NCI-H1105 treated with DMSO at 0.1 percent for 48 hours (cell line): ENCODE results near the gene PLA2G4B.

Source experiments
- DNase-seq: peaks from one replicate; lab custom pipeline; 2025; lab: John Stamatoyannopoulos, UW

The PLA2G4B gene

GRCh38 chr15:41851755-41852370 lies 13.2 kb downstream of the PLA2G4B start:
- no peak for DNase-seq

- DNase-seq, result no peak
Observed at GRCh38 chr15:41852736-41853590, 14.3 kb downstream of the PLA2G4B start.

GRCh38 chr15:41853831-41854230 lies 15.2 kb downstream of the PLA2G4B start:
- no peak for DNase-seq

GRCh38 chr15:41854443-41854842 lies 15.8 kb downstream of the PLA2G4B start:
- DNase-seq, result no peak

GRCh38 chr15:41855261-41855961 lies 16.8 kb downstream of the PLA2G4B start:
- no peak for DNase-seq

- no peak for DNase-seq
Observed at GRCh38 chr15:41856262-41856661, 17.6 kb downstream of the PLA2G4B start.

- no peak for DNase-seq
Observed at GRCh38 chr15:41856716-41857115, 18.1 kb downstream of the PLA2G4B start.

- DNase-seq, result no peak
Observed at GRCh38 chr15:41857316-41857715, 18.7 kb downstream of the PLA2G4B start.

GRCh38 chr15:41858756-41859155 lies 20.1 kb downstream of the PLA2G4B start:
- DNase-seq, result no peak

GRCh38 chr15:41860049-41860828 lies 21.6 kb downstream of the PLA2G4B start:
- no peak for DNase-seq

GRCh38 chr15:41861736-41862356 lies 23.2 kb downstream of the PLA2G4B start:
- no peak for DNase-seq

GRCh38 chr15:41862515-41863116 lies 24.0 kb downstream of the PLA2G4B start:
- DNase-seq, result no peak

GRCh38 chr15:41865490-41866055 lies 26.9 kb downstream of the PLA2G4B start:
- no peak for DNase-seq

GRCh38 chr15:41866263-41866703 lies 27.6 kb downstream of the PLA2G4B start:
- DNase-seq, result no peak

- DNase-seq, result no peak
Observed at GRCh38 chr15:41866872-41867579, 28.4 kb downstream of the PLA2G4B start.

GRCh38 chr15:41868321-41868720 lies 29.7 kb downstream of the PLA2G4B start:
- no peak for DNase-seq

GRCh38 chr15:41869770-41870688 lies 31.4 kb downstream of the PLA2G4B start:
- no peak for DNase-seq

GRCh38 chr15:41870689-41871081 lies 32.0 kb downstream of the PLA2G4B start:
- DNase-seq, result no peak
